Measurements from ENCODE around the gene TANC2.

Gene TANC2

GRCh38 chr17:63001689-63002394 is 35.8 kb downstream of the TANC2 start:
- no peak for DNase-seq (ENCODE audit: low read depth, low spot score)

- DNase-seq (ENCODE audit: low read depth, low spot score): no peak
These were observed 36.6 kb downstream of the TANC2 start for GRCh38 chr17:63002625-63003024.

DNA sequence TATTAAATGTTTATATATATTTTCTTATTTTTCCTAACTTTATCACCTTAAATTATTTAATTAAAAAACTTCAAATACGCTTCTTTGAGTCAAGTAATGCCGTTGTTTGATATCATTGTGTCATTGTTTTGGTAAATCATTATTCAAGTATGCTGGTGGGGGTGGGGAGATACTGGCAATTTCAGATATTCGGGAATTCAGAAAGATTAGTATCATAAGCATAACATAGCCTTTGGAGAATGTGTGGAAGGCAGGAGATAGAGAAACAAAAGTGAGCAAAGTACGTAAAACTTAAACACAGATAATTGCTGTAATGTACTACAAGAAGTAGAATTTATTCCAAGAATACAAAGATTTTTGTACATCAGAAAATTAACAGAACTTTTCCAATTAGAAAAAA is 49.8 kb downstream of the TANC2 start:
- DNase-seq (ENCODE audit: low read depth, low spot score): no peak

Measured in activated CD4-positive, CD25-positive, alpha-beta regulatory T cell treated with anti-CD3 and anti-CD28 coated beads, Interleukin-2, amount 50 U/mL, for 16 hours (primary cell).